ENCODE data around the gene LITAF.

- TF ChIP-seq TAF1 (IDR thresholded peaks at IDR 0.05; ENCODE audit: low read depth) (no peak), POLR2AphosphoS5 (IDR thresholded peaks at IDR 0.05) (no peak), EP300 (conservative IDR thresholded peaks at IDR 0.05; ENCODE audit: poor library complexity, severe bottlenecking) (no peak), CTCF (IDR thresholded peaks at IDR 0.05; ENCODE audit: poor library complexity, severe bottlenecking) (no peak), RAD21 (conservative IDR thresholded peaks at IDR 0.05) (no peak)
These were observed 24.9 kb downstream of the LITAF start for GRCh38 chr16:11561856-11562255.
